GM19099 (cell line): ENCODE data around the gene FAM83G.
"Not testable (repeated sequence)": the region's sequence is repeated elsewhere in the genome, so short reads cannot be mapped to it uniquely, and the experiment has no call there.

Experiments used
- POLR2A ChIP-seq: IDR thresholded peaks from 3 replicates; pipeline ENCODE4 v1.6.1; 2011; ENCODE audit warnings: low read depth; ENCODE audit not compliant: insufficient read length; ENCODE audit errors: extremely low read depth

The FAM83G gene, protein sequence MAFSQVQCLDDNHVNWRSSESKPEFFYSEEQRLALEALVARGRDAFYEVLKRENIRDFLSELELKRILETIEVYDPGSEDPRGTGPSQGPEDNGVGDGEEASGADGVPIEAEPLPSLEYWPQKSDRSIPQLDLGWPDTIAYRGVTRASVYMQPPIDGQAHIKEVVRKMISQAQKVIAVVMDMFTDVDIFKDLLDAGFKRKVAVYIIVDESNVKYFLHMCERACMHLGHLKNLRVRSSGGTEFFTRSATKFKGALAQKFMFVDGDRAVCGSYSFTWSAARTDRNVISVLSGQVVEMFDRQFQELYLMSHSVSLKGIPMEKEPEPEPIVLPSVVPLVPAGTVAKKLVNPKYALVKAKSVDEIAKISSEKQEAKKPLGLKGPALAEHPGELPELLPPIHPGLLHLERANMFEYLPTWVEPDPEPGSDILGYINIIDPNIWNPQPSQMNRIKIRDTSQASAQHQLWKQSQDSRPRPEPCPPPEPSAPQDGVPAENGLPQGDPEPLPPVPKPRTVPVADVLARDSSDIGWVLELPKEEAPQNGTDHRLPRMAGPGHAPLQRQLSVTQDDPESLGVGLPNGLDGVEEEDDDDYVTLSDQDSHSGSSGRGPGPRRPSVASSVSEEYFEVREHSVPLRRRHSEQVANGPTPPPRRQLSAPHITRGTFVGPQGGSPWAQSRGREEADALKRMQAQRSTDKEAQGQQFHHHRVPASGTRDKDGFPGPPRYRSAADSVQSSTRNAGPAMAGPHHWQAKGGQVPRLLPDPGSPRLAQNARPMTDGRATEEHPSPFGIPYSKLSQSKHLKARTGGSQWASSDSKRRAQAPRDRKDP

DNA sequence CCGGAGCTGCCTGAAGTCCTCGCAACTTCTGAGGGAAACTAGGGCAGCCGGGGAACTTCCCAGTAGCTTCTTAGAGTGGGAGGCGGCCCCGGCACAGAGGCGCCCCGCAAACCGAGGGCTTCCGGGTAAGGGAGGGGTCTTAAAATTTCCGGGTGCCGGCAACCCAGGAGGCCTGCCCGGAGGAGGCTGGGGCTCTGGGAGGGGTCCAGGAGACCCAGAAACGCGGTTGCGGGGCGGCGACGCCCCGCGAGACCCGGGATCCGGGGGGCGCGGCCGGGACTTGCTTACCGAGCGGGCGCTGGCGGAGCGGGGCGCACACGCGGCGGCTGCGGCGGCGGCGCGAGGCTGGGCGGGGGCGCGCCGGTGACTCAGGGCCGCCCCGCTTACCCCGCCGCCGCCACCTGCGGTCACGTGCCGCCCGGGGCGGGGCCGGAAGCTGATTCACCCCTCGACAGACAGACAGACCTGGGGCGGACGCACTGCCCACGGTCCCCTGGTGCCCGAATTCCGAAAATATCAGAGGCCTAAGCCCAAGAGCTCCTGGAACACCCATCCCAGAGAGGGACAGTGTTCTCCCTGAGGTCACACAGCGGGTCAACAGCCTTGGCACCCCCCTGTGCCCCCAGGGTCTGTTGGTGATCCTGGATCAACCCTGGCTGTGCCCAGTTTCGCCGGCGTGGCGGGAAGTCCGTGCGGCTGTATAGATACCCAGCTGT is at the start of gene FAM83G:
Gene FAM83G, minus strand, starts transcription at position 344 of the 716 bp plus-strand sequence. CDS start 723 bp downstream, outside the sequence.
- TF ChIP-seq POLR2A, result peak; percentile 75

DNA sequence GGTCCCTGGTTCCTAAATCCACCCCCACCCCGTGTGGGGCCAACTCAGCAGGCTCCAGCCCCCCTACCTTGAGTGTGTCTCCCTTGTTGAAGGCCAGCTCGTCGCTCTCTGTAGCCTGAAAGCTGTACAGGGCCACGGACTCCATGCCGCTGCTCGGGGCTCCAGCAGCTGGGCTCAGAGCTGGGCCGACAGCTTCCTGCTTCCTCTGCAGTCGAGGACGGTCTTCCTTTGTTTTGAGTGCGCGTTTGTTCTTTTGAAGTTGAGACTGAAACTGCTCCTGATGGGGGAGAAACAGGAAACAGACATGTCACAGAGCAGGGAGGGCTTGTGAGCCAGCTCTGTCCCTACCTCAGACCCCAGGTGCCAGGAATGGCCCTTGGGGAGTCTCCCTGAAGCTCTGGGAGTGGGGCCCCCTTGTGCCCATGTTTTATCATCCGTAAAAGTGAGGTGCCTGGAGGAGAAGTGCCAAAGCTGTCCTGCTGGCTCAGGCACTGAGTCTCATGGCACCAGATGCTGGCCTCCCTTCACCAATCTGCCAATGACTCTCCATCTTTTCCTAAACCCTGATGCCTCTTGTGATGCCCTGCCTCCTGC is 42.3 kb upstream of the FAM83G start, which contains the start of gene GRAP:
Gene GRAP, minus strand, starts transcription at position 176 of the 594 bp plus-strand sequence. Its CDS starts 31 bp downstream, at position 145.
- TF ChIP-seq POLR2A, result not testable (repeated sequence)

DNA sequence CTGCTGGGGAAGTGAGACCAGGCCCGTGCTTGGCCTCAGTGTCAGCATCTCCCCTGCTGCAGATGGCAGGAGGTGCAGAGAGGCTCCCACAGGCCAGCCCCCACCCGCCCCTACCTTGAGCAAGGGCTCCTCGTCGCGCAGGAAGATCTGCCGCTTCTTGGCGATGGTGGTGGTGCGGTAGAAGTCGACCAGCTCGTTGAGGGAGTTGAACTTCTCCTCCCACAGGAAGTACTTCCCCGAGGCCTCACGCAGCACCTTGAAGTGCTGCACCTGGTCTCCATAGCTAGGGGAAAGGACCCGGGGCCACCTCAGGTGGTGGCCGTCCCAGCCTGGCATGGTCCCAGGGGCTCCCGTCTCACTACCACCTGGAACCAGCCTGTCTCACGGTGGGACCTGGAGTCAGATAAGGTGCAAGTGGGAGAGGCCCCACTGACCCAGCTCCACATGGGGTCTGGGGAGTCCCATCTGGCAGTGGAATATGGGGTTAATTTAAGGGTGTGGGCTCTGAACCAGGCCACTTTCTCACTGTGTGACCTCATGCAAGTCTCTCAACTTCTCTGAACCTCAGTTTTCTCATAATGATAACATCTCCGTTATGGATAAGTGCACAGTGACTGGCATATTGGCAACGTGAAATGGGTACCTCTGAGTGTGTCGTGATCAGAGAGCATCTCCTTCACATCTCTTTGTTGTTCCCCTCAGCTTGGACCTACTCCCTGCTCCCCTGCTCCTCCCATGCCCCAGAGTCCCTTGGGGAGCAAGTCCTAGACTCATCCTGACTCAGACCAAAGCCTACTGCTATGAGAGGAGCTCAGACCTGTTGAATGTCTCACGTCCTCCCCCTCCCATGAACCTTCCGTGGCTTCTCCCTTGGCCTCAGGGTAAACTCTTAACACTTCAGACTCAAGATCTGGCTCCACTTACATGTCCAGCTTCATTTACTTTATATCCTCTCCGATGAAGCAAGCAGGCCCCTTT is 19.8 kb upstream of the FAM83G start:
- no peak for TF ChIP-seq POLR2A

DNA sequence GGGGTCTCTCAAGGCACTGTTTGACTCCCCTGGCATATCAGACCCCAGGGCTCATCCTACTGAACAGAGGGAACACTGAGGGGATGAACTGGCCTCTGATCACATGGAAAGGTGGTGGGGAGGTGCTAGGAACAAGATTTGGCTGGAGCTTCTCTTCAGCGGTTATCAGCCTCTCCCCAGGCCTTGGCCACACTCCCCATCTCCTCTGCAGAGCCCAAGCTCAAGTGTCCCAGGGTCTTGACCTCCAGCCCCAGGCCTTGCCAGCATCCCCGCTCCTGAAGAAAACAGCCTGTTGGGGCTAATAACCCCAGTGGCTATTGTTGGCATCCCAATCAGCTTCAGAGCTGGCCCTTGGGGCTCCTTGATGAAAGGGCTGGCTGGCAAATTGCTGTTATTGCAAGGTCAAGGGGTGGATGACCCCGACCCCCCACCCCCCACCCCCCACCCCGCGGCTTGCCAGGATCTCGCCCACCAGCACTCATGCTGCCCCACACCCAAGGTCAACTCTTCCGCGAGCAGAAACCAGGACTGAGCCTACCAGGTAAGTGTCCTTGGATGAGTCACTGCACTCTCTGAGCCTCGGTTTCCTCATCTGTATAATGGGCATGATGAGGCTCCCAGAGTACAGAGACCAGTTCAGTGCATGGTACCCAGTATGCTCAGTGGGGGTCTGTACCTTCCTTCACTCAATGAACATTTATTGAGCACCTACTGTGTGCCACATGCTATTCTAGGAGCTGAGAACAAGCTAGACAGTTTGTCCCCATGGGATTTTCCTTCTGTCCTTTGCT is 18.8 kb upstream of the FAM83G start:
- no peak for TF ChIP-seq POLR2A

DNA sequence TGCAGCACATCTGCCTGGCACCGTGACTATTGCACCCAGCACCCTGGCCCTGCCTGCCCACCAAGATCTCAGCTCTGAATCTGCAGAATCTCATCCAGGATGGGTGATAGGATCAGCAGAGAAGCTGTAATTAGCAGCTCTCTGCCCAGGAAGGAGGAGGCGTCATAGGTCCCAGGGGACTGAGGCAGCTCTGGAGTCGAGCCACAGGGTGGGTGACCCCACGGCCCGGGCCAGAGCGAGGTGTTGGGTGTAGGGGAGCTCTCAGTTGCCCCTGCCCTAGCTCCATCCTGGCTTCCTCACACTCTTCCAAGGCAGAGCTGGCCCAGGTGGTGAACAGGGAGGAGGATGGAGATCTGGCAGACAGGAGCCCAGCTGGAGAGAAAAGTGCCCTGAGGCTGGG is 18.2 kb upstream of the FAM83G start:
- TF ChIP-seq POLR2A, result no peak

DNA sequence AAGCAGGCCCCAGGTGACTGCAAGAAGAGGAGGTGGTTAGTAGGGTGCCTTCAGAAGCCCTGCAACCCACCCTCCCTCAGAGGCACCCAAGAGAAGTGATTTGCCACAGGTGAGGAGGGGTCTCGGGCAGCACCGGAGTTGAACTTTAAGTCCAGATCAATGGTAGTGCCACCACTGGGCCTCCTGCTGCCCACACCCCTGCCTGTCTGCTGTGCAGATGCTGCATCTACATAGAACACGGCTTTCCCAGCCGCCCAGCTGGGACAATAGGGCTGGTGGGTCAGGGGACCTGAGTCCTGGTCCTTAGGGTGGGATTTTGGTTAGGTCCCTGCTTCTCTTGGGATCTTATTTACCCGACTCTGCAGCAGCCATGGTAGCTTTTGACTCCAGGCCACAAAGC is 17.6 kb upstream of the FAM83G start:
- TF ChIP-seq POLR2A, result no peak

DNA sequence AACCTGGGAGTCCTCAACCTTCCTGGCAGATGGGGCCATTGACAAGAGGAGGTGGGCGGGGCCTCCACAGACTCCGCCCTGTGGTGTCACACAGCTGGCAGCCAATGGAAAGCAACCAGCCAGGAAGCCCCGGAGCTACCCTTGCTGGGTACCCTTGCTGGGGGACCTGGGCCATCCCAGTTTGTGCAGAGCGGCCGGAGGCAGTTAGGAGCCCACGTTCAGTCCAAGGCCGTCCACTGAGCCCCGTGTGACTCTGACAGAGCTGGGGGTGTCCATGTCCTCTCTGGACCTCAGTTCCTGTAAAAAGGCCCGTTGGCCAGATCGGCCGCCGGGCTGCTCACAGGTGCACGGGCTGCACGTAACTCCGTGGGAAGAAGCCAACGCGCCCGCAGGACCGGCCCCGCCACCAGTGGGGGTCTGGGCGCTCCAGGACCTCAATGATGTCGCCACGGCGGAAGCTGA is 17.1 kb upstream of the FAM83G start:
- TF ChIP-seq POLR2A, result no peak

DNA sequence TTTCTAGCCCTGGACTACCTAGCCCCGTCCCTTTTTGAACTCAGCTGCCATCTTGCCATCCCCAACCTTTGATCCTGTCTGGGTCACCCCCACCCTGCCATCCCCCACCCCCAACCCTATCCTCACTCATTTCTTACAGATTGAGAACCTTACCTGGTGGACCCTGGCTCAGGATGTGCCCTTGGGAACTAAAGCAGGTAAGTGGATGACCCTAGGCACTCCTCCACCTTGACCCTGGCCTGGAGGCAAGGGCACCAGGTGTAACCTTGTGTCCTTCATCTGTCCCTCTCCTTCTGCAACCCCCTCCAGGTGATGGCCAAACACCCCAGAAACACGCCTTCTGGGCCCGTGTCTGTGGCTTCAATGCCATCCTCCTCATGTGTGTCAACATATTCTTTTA is 15.5 kb upstream of the FAM83G start:
- no peak for TF ChIP-seq POLR2A

DNA sequence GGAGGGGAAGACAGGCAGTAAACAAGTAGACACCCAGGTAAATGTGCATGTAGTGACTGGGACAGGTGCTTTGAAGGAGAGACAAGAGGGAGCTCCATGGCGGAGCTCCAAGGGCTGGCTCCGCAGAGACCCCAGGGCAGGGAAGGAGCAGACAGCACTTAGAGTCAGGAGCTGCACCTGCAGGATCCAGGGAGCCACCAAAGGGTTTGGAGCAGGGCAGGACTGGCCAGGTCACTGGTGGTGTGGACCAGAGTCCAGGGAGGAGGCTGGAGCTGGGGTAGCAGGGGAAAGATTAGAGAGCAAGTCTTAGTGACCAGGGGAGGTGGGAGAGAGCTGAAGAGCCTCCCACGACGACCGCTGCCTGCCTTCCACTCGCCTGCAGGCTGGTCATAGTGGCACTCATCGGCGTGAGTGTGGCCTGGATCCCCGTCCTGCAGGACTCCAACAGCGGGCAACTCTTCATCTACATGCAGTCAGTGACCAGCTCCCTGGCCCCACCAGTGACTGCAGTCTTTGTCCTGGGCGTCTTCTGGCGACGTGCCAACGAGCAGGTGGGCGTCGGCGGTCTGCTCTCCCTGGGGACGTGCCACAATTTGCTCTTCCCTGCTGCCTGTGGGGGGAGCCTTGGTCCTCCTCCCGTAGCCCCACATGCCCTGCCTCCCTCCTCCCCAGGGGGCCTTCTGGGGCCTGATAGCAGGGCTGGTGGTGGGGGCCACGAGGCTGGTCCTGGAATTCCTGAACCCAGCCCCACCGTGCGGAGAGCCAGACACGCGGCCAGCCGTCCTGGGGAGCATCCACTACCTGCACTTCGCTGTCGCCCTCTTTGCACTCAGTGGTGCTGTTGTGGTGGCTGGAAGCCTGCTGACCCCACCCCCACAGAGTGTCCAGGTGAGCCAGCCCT is 14.7 kb upstream of the FAM83G start:
- peak; percentile 32 for TF ChIP-seq POLR2A

DNA sequence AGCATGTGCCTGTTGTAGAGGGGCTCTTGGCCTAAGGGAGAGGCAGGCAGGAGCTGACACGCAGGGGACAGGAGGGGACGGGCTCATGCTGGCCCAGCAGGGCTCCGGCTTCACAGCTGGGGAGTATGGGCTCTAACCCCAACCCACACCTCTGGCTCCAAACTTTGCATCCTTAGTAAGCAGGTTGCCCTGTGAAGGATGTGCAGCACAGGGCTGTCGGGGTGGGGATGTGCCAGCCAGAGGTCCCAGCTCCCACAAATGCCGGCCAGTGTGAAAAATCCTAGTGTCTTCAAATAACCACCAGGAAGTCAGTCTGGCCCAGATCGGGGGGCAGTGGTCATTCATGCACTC is 14.0 kb upstream of the FAM83G start:
- no peak for TF ChIP-seq POLR2A

DNA sequence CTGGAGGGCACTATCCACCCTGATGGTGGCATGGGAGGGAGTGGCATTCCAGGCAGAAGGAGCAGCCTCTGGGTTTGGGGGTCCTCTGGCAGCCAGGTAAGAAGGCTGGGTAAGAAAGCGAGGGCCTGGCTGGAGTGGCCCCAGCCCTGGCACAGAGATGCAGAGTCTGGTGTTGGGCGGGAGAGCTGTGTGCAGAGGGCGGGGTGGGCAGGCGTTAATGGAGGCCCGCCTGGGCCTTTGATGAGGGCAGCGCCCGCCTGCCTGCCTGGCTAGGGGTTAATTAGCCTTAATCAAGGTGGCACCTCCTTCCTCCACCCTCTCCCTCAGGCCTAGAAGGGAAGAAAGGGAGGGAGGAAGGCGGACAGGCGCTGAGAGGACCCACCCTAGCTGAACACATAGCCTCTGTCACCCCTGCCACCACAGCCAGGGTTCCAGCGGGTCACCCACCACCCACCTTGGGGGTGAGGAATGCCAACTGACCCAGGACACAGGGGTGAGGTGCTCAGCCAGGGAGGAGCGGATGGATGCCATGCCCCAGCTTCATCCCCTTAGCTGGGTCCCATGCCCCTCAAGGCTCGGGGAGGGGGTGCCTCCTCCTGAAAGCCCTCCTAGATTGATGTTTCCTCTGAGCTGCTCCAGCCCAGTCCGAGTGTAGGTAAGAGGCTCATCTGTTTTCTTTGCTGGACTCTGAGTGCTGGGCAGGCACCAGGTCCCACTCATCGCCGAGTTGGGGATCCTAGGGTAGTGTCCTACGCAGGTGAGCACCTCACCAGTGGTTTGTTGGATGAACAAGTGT is 13.4 kb upstream of the FAM83G start:
- TF ChIP-seq POLR2A, result no peak

DNA sequence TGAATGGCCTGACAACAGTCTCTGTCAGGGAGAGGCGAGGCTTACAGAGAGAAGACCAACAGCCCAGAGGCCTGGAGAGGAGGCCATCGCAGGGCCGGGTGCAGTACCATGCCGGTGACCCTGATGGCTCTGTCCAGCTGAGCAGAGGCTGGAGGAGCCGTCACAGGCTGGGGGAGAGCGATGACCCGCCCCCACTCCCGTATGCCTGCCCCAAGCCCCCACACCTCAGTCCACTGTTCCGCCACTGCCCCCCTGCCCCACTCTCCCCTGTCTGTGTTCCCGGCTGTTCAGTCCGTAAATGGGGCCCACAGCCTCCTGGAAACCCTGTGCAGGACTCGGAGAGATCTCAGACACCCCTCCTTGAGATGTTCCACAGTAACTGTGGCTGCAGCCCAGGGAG is 12.8 kb upstream of the FAM83G start:
- TF ChIP-seq POLR2A, result no peak

DNA sequence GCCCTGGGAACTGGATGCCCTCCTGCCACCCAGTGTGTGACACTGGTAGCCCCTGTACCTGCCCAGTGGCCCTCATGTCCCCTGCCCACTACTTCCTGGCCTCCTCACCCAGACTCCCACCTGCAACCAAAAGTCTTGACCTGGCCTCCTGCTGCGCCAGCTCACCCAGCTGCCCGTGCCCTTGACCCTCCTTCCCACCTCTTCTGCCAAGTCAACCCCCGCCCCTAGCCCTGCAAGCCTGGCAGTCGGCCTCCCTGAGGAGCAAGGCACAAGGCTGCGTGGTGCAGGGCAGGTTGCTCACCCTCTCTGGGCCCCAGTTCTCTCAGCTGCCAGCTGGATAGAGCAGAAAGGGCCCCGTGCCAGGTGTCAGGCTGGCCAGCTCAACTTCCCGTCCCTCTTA is 12.3 kb upstream of the FAM83G start:
- no peak for TF ChIP-seq POLR2A
